Measurements from ENCODE around the gene SENP3.
"Not testable (repeated sequence)": the region's sequence is repeated elsewhere in the genome, so short reads cannot be mapped to it uniquely, and the experiment has no call there.

The SENP3 gene

GRCh38 chr17:7592422-7593021, 30.8 kb downstream of the SENP3 start (continued):
- TF ChIP-seq ZNF280C (tag by site-specific recombination; IDR thresholded peaks at IDR 0.05) (no peak), ZNF555 (tag by site-specific recombination; conservative IDR thresholded peaks at IDR 0.05) (no peak), ZSCAN4 (tag by site-specific recombination; IDR thresholded peaks at IDR 0.05) (no peak)

- Histone ChIP-seq H3K4me1 (ENCODE audit: control insufficient read depth, insufficient read depth, low read length) (no peaks in the 10 kb centered on the region; the same call in 1 of the 2 replicates), H3K4me3 (ENCODE audit: low read depth, low read length) (no peak overlapping the region), H3K27ac (ENCODE audit: extremely low read depth, low read depth, low read length) (no peak overlapping the region), H3K36me3 (ENCODE audit: control insufficient read depth in 2 of 2, insufficient read depth in 1 of 2, low read length in 2 of 2) (peaks cover 63 to 92% of the 10 kb centered on the region in 2 experiments), H3K9me3 (ENCODE audit: control insufficient read depth, insufficient read depth, low read depth, low read length) (no peaks in the 10 kb centered on the region)
- ChIA-PET POLR2A (interaction anchor here (0.5 to 3.0 kb wide), 5 partner anchors 9 to 134 kb away, joined by 3 to 9 read pairs (median 4); partner anchors contain the start of genes FXR2, MPDU1 and TP53), CTCF (interaction anchor here (0.7 kb wide), 1 partner anchor 300 kb away, joined by 3 read pairs; no protein-coding TSS in a partner anchor)
- TF ChIP-seq ZNF600 (tag by site-specific recombination; IDR thresholded peaks at IDR 0.05) (0 out of 2 replicates have a peak, but pooled peaks have one; percentile 23), ZNF830 (tag by site-specific recombination; IDR thresholded peaks at IDR 0.05; ENCODE audit: low read depth) (no peak), EGR2 (tag by site-specific recombination; IDR thresholded peaks at IDR 0.05; ENCODE audit: low read depth) (peak; percentile 45; the same call in 1 of the 2 replicates)
Observed at GRCh38 chr17:7593296-7593695, 31.6 kb downstream of the SENP3 start.

DNA sequence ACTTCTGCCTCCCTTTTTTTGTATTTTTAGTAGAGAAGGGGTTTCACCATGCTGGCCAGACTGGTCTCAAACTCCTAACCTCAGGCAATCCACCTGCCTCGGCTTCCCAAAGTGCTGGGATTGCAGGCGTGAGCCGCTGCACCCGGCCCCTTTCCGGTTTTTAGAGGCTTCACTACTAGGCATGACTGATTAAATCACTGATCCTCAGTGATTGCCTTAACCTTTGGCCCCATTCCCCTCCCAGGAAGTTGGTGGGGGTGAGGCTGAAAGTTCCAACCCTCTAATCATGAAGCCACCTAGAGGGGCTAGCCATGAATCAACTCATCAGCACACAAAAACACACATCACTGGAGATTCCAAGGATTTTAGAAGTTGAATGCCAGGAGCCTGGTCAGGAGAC, 35.8 kb downstream of the SENP3 start:
- POLR2A ChIA-PET, result not testable (repeated sequence)
- H3K36me3 ChIP-seq (ENCODE audit: control insufficient read depth in 2 of 2, insufficient read depth in 1 of 2, low read length in 2 of 2), result peaks cover 91 to 93% of the 10 kb centered on the region in 2 experiments

DNA sequence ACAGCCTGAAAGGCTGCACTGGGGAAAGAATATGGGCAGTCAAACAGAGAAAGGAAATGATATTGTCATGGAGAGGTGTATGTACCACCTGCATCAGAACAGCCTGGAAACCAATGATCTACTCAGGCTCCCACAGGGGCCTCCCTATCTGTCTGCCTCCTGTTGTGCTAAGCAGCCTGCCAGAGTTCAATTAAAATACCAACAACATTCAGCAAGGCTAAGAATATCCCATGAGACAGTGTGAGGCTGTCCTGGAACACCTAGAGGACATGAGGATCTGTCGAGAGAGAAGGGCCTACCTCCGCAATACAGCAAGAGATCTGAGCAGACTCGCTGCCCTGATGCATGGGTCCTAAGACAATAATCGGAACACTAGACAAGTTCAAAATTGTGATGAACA, 44.6 kb downstream of the SENP3 start:
- H3K36me3 ChIP-seq (ENCODE audit: control insufficient read depth in 2 of 2, insufficient read depth in 1 of 2, low read length in 2 of 2), result peaks cover 69 to 80% of the 10 kb centered on the region in 2 experiments
- H3K4me1 ChIP-seq (ENCODE audit: control insufficient read depth, insufficient read depth, low read length), result peaks cover 3% of the 10 kb centered on the region
- TF ChIP-seq ZNF155 (tag by site-specific recombination; IDR thresholded peaks at IDR 0.05) (no peak), ZIC2 (tag by site-specific recombination; IDR thresholded peaks at IDR 0.05) (0 out of 2 replicates have a peak, but pooled peaks have one; percentile 35), KLF8 (tag by site-specific recombination; IDR thresholded peaks at IDR 0.05) (no peak)
- no peak overlapping the region for H3K27ac ChIP-seq (ENCODE audit: extremely low read depth, low read depth, low read length)
- CTCF ChIA-PET, result interaction anchor here (0.6 to 1.8 kb wide), 4 partner anchors 9 to 277 kb away, joined by 3 to 7 read pairs (median 3); partner anchors contain the start of genes NEURL4 and TP53
- no peak overlapping the region for H3K4me3 ChIP-seq (ENCODE audit: low read depth, low read length)
- POLR2A ChIA-PET, result interaction anchor here (1.0 to 1.7 kb wide), 2 partner anchors 80 to 81 kb away, joined by 3 read pairs; partner anchors contain the start of gene TP53
- no peaks in the 10 kb centered on the region for H3K9me3 ChIP-seq (ENCODE audit: control insufficient read depth, insufficient read depth, low read depth, low read length)

More for the DNA sequence above, 35.8 kb downstream of the SENP3 start:
- CTCF ChIA-PET, result interaction anchor here (0.6 kb wide), 1 partner anchor 333 kb away, joined by 3 read pairs; no protein-coding TSS in a partner anchor
- not testable (repeated sequence) for H3K4me1 ChIP-seq (ENCODE audit: control insufficient read depth, insufficient read depth, low read length); H3K4me3 ChIP-seq (ENCODE audit: low read depth, low read length); H3K9me3 ChIP-seq (ENCODE audit: control insufficient read depth, insufficient read depth, low read depth, low read length); H3K27ac ChIP-seq (ENCODE audit: extremely low read depth, low read depth, low read length)

DNA sequence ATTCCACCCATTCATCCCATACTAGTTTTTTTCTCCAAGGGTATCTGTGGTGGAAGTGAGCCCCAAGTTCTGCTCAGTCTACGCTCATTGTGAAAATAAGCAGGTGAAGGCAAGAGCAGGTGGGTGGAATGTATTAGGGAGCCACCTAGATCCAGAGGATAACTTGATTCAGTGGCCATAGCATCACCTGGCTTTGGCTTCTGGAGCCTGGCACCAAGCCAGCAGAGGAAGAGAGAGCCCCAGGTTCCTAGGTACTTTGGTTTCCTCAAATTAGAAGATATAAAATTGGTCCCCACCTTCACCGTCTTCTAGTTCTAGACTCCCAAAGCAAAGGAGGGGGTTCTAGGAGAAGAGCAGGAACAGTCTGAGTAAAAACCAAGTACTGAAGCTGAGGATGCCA, 48.9 kb downstream of the SENP3 start:
- TF ChIP-seq, protein P1, sequence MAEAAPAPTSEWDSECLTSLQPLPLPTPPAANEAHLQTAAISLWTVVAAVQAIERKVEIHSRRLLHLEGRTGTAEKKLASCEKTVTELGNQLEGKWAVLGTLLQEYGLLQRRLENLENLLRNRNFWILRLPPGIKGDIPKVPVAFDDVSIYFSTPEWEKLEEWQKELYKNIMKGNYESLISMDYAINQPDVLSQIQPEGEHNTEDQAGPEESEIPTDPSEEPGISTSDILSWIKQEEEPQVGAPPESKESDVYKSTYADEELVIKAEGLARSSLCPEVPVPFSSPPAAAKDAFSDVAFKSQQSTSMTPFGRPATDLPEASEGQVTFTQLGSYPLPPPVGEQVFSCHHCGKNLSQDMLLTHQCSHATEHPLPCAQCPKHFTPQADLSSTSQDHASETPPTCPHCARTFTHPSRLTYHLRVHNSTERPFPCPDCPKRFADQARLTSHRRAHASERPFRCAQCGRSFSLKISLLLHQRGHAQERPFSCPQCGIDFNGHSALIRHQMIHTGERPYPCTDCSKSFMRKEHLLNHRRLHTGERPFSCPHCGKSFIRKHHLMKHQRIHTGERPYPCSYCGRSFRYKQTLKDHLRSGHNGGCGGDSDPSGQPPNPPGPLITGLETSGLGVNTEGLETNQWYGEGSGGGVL (tag by site-specific recombination; IDR thresholded peaks at IDR 0.05), result no peak
- TF ChIP-seq ZNF10 (tag by site-specific recombination; IDR thresholded peaks at IDR 0.05), result peak; percentile 85
- no peak for TF ChIP-seq ZNF623 (tag by site-specific recombination; IDR thresholded peaks at IDR 0.05)
- TF ChIP-seq FEZF1 (tag by site-specific recombination; IDR thresholded peaks at IDR 0.05), result no peak
- no peak for TF ChIP-seq ZNF558 (tag by site-specific recombination; IDR thresholded peaks at IDR 0.05)
- TF ChIP-seq ZNF174 (tag by site-specific recombination; IDR thresholded peaks at IDR 0.05), result no peak
- no peak for TF ChIP-seq ZBTB48 (tag by site-specific recombination; IDR thresholded peaks at IDR 0.05)
- Histone ChIP-seq H3K27ac (ENCODE audit: extremely low read depth, low read depth, low read length) (peak overlapping the region; percentile 26; the same call in 1 of the 2 replicates), H3K4me3 (ENCODE audit: low read depth, low read length) (no peak overlapping the region), H3K9me3 (ENCODE audit: control insufficient read depth, insufficient read depth, low read depth, low read length) (no peaks in the 10 kb centered on the region), H3K4me1 (ENCODE audit: control insufficient read depth, insufficient read depth, low read length) (peaks cover 22% of the 10 kb centered on the region), H3K36me3 (ENCODE audit: control insufficient read depth in 2 of 2, insufficient read depth in 1 of 2, low read length in 2 of 2) (peaks cover 42 to 50% of the 10 kb centered on the region in 2 experiments)
- ChIA-PET POLR2A (no interaction called here), CTCF (interaction anchor here (0.8 to 1.9 kb wide), 5 partner anchors 21 to 76 kb away, joined by 3 to 5 read pairs (median 3); partner anchors contain the start of genes SOX15 and TP53)

Data from HEK293 (cell line).